Loucy (cell line): Measurements from ENCODE around the gene GAB2.

Experiments used
- EZH2phosphoT487 ChIP-seq: fragments of 200-600 bp; IDR thresholded peaks from 2 replicates; pipeline ENCODE4 v1.6.1; 2018; ENCODE audit warnings: antibody characterized with exemption, mild to moderate bottlenecking, moderate library complexity, borderline replicate concordance
- TF ChIP-seq, protein P1 (sequence below): fragments of 200-600 bp; sonication (generic); conservative IDR thresholded peaks from 2 replicates; pipeline ENCODE4 v1.5.1; 2014; ENCODE audit warnings: mild to moderate bottlenecking, antibody characterized with exemption, low read length

DNA sequence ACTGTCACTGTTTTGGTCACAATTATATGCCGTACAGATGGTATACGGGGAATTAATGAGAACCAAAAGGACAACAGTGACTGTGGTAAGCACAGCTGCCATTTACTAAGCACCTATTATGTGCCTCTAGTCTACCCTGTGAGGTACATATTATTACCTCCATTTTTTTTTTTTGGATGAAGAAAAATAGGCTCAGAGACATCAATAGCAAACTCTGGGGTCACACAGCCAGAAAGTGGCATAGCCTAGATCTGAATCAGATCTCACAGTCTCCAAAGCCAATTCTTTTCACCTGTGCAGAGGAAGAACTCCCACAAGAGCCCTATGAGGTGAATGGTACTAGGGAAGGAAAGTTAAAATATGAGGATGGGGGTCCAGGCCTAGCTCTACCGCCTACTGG is 160.0 kb downstream of the GAB2 start:
- TF ChIP-seq, protein P1, sequence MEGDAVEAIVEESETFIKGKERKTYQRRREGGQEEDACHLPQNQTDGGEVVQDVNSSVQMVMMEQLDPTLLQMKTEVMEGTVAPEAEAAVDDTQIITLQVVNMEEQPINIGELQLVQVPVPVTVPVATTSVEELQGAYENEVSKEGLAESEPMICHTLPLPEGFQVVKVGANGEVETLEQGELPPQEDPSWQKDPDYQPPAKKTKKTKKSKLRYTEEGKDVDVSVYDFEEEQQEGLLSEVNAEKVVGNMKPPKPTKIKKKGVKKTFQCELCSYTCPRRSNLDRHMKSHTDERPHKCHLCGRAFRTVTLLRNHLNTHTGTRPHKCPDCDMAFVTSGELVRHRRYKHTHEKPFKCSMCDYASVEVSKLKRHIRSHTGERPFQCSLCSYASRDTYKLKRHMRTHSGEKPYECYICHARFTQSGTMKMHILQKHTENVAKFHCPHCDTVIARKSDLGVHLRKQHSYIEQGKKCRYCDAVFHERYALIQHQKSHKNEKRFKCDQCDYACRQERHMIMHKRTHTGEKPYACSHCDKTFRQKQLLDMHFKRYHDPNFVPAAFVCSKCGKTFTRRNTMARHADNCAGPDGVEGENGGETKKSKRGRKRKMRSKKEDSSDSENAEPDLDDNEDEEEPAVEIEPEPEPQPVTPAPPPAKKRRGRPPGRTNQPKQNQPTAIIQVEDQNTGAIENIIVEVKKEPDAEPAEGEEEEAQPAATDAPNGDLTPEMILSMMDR: no peak
- TF ChIP-seq EZH2phosphoT487: no peak
